HG03045 (cell line): Measurements from ENCODE around the gene GLYAT.

Experiments used
- ATAC-seq: cut with Tn5 transposase; IDR thresholded peaks from one replicate; pipeline ENCODE4 v1.9.1; 2021; ENCODE audit warnings: mild to moderate bottlenecking, moderate library complexity; ENCODE audit not compliant: unreplicated experiment

Gene GLYAT

DNA sequence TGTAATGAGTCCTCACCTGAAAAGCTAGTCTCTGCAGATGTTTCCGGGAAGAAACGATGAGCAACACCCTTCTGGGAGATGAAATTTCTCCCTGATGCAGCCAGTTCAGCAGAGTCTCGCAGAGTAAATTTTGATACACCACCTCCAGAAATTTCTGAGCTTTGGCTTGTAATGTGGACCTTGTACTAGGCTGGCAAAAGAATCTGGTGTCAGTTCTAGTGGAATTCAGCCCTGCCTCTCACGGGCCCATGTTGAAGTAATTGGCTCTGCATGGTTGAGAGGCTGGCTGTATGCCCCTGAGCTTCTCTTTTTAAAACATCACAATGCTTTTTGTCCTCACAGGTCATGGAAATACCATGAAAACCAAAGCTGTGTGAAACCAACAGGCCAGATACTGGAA lies at the start of gene GLYAT:
Gene GLYAT (minus strand): TSS at position 125 of the 400 bp plus-strand sequence. CDS start 7,447 bp downstream, outside the sequence.
- no peak for ATAC-seq

DNA sequence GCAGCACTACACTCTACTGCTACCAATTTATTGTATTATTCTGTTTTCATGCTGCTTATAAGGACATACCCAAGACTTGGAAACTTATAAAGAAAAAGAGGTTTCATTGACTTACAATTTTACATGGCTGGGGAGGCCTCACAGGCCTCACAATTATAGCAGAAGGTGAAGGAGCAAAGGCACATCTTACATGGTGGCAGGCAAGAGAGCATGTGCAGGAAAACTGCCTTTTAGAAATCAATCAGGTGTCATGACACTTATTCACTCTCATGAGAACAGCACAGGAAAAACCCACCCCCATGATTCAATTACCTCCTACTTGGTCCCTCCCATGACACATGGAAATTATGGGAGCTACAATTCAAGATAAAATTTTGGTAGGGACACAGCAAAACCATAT lies 49.6 kb upstream of the GLYAT start:
- ATAC-seq = no peak

DNA sequence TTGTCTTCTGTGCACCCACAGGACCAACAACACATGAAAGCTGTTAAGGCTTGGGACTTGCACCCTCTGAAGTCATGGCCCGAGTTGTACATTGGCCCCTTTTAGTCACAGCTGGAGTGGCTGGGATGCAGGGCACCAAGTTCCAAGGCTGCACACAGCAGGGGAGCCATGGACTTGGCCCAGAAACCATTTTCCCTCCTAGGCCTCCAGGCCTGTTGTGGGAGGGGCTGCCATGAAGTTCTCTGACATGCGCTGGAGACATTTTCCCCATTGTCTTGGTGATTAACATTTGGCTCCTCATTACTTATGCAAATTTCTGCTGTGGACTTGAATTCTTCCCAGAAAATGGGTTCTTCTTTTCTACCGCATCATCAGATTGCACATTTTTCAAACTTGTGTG lies 48.8 kb upstream of the GLYAT start:
- ATAC-seq = no peak

DNA sequence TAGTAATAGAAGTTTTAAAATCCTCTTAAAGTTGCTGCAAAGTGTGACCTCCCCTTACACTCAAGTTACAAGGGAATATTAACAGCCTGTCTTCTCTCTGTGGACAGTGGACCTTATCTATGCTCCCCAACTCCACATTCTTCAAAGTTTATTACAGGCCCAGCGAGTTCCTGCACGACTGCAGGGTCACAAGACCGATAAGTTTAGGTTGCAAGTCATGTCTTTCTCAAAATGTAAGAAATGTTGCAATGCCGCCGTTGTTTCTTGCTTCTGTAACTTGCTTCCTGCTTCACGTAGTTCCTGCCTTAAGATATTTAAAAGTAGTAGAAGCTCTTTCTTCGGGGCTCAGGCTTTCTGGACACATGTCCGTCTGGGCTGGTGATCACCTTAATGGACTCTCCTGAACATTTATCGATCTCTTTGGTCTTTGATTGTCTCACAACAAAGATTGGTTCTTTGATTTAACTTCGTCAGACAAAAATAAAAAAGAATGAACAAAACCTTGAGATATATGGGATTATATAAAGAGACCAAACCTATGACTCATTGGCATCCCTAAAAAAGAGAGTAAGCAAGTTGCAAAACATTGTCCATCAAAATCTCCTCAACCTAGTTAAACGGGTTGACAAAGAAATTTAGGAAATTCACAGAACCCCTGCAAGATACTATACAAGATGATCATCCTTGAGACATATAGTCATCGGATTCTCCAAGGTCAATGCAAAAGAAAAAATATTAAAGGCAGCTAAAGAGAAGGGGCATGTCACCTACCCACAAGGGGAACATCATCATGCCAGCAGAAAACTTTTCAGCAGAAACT lies 45.4 kb upstream of the GLYAT start:
- ATAC-seq = no peak

- ATAC-seq = no peak
Measured at GRCh38 chr11:58775066-58775708, 43.4 kb upstream of the GLYAT start.

DNA sequence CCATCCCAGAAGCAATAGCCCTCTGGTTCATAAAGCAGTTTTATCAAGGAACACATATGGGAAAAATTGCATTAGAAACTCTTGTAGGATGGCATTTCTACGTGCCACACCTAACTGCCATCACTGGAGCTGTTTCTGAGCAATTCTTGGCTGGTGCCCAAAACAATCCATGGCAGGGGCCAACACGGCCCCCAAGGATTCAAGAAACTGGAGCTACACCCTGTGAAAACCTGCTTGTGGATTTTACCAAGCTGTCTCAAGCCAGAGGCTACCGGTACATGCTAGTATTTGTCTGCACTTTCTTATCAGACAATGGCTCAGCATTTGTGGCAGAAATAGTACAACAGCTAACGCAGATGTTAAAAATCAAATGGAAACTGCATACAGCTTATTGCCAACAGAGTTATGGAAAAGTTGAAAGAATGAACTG lies 42.4 kb upstream of the GLYAT start:
- no peak for ATAC-seq

DNA sequence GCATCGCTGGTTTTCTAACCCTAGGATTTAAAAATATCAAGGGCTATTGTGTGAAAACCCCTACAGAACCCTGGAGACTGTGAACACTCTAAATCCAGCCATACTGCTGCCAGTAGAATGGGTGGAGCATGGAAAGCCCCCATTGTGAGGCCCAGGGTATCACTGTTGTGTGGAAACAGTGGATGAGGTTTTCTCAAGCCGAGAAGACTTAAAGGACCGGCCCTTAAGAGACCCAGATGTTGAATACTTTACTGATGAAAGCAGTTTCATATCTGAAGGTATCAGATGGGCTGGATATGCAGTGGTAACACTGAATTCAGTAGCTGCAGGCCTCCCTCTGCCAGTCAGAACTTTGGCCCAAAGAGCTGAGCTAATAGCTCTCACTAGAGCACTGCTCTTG lies 41.6 kb upstream of the GLYAT start:
- ATAC-seq = no peak

DNA sequence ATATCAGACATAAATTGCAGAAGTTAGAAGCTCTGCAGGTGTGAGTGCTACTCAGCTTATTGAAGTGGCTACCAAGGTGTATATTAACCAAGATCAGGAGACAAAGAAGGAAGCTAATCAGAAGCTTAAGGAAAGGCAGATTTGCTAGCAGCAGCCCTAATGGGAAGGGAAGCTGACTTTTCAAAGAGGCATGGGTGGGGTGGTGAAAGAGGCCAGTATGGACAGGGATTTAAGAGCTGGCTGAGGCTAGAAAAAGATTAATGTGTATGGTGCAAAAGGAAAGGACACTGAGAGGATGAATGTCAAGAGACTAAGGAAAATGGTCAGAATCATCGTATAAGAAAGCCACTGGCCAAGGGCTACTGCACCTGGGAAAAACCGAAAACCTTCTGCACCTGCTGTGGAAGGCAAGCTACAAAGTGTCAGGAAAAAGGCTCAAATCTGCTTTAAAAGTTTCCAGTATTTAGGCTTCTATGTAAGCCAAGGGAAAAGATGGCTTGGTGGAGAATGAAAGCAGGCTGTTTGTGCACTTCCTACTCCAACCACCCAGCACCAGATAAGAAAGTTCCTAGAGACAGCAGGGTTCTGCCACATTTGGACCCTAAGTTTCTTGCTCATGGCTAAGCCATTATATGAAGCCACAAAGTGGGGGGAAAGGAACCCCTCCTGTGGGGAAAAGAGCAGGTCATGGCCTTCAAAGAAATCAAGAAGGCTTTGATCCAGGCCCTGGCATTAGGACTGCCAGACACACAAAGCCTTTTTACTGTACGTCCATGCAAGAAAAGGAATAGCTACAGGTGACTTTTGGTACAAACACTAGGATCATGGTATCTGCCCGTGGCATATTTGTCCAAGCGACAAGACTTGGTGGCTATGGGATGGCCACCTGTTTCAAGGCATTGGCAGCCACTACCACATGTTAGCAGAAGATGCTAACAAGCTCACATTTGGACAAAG lies 40.9 kb upstream of the GLYAT start:
- ATAC-seq = no peak

GRCh38 chr11:58771458-58771855 lies 39.7 kb upstream of the GLYAT start:
- no peak for ATAC-seq

DNA sequence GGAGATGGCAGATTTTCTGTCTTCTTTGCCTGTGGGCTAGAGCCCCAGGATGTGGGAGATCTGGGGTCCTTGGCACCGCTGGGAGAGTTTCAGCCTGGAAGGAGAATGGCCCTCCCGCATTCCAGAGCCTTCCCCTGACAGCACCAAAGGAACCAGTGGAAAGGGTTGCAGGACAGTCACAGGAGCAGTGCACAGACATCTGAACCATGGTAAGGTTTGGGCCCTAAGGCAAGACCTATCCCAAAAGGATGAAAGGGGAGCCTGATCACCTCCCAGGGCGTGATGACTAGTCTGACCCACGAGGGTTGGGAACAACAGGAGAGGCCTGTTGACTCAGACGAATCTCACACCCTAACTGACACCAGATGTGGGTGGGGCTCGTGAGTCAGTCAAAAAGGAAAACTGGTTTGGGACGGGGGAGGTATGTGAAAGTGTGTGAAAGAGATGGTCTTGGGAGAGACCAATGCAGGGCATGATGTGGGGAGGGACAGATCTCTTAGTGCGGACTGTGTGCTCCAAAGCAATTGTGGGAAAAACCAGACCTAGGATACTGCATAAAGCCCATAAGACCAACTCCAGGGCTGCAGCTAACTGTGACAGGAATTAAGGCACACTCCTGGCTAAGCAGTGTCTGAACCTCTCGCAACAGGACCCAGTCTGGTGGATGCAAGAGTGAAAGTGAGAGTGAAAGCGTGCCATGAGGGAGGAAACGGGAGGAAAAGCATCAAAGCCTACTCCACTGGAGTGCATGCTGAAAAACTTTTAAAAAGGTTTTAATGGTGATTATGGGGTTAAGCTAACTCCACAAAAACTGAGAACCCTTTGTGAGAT lies 39.1 kb upstream of the GLYAT start:
- ATAC-seq = no peak

DNA sequence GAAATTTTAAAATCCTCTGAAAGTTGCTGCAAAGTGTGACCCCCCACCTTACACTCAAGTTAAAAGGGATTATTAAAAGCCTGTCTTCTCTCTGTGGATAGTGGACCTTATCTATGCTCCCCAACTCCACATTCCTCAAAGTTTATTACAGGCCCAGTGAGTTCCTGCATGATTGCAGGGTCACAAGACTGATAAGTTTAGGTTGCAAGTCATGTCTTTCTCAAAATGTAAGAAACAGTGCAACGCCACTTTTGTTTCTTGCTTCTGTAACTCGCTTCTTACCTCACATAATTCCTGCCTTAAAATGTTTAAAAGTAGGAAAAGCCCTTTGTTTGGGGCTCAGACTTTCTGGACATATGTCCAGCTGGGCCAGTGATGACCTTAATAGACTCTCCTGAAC lies 38.4 kb upstream of the GLYAT start:
- ATAC-seq = no peak

DNA sequence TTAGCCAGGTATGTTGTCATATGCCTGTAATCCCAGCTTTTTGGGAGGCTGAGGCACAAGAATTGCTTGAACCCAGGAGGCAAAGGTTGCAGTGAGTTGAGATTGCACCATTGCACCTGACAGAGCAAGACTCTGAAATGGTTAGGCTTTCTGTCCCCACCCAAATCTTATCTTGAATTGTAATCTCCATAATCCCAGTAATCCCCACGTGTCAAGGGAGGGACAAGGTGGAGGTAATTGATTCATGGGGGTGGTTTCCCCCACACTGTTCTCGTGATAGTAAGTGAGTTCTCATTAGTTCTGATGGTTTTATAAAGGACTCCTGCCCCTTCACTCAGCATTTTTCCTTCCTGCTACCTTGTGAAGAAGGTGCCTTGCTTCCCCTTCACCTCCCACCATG lies 37.6 kb upstream of the GLYAT start:
- ATAC-seq = no peak

DNA sequence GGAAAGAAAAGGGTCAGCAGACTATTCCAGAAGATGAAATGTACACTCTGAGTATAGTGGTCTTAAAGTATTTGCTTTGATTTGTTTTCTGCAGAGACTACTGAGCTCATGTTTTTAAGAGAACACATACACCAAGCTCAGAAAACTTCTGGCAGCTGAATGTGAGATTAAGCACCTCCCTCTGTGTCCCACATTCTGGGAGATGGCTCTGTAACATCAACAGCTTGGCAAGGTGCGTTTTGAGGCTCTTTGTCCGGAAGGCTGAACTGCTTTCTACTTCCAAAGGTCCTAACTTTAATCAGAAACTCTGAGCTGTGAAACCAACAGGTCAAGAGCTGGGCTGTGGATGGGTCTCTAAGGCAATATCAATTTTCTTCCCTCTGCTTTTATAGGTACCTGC lies 36.4 kb upstream of the GLYAT start:
- no peak for ATAC-seq

GRCh38 chr11:58765078-58765477 lies 33.3 kb upstream of the GLYAT start:
- no peak for ATAC-seq

DNA sequence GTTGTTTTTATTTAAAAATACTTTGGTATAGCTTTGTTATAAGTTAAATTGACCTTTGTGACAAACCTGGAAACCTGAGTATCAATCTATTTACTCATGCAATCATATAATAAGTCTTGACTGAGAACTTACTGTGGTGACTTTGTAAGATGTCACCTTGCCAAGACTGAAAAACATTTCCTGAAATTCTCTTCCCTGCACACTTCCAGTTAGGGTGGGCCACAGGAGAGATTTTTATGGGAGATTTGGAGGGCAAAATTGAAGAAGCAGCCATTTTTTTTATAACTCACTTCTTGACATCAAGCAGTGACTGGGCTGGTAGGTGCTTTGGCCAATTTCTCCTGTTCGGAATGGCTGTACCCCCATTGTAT lies 31.4 kb upstream of the GLYAT start:
- no peak for ATAC-seq

GRCh38 chr11:58762284-58763119 lies 30.8 kb upstream of the GLYAT start:
- ATAC-seq = no peak

DNA sequence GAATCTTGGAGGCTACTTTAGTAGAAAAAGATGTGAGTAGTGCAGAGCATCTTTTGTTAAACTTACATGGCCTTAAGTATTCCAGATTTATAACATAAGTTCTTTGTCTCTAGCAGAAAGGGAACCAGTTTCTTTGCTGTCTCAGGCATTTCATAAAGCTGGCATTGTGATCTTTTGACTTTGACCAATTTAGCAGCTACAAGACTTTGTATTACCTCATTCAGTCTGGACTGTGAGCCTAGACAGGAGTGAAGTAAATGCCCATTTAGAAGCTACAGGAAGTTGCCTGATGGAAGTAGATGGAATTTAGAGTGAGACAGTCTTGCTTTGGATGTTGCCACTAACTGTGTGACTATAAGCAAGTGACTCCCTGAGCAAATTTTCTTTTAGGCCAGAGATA lies 25.7 kb upstream of the GLYAT start:
- no peak for ATAC-seq

DNA sequence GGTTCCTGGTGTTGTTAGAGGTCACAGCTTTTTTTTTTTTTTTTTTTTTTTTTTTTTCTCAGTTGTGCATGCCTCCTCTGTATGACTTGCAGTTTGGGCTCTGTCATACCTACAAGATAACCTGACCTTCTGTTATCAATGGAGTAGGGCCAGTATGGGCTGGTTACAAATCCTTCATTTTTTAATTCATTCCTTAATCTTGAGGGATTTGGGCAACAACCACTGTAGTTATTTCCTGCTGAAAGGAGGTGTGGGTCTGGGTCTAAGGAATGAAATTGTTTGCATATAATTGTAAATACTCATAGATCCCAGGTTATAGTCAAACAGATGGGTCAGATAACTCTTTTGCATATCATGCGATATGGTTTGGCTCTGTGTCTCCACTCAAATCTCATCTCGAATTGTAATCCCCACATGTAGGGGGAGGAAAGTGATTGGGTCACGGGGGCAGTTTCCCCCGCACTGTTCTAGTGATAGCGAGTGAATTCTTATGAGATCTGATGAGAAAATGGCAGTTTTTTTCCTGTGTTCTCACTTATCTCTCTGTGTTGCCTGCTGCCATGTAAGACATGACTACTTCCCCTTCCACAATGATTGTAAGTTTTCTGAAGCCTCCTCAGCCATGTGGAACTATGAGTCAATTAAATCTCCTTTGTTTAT lies 14.1 kb upstream of the GLYAT start:
- ATAC-seq = no peak
